ENCODE measurements around the gene DACT1. TPM values are rescaled to one million over a fixed set of nuclear protein-coding genes. Genes with fewer than 3 reads are reported as not detected.
"Not testable (repeated sequence)": the region's sequence is repeated elsewhere in the genome, so short reads cannot be mapped to it uniquely, and the experiment has no call there.

DACT1 gene, protein sequence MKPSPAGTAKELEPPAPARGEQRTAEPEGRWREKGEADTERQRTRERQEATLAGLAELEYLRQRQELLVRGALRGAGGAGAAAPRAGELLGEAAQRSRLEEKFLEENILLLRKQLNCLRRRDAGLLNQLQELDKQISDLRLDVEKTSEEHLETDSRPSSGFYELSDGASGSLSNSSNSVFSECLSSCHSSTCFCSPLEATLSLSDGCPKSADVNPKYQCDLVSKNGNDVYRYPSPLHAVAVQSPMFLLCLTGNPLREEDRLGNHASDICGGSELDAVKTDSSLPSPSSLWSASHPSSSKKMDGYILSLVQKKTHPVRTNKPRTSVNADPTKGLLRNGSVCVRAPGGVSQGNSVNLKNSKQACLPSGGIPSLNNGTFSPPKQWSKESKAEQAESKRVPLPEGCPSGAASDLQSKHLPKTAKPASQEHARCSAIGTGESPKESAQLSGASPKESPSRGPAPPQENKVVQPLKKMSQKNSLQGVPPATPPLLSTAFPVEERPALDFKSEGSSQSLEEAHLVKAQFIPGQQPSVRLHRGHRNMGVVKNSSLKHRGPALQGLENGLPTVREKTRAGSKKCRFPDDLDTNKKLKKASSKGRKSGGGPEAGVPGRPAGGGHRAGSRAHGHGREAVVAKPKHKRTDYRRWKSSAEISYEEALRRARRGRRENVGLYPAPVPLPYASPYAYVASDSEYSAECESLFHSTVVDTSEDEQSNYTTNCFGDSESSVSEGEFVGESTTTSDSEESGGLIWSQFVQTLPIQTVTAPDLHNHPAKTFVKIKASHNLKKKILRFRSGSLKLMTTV
- total RNA-seq: 10 to 100 TPM in 5 of 8 experiments, 1 to 10 TPM in 3; 1.2 to 55.8 (median 30.9) TPM

DNA sequence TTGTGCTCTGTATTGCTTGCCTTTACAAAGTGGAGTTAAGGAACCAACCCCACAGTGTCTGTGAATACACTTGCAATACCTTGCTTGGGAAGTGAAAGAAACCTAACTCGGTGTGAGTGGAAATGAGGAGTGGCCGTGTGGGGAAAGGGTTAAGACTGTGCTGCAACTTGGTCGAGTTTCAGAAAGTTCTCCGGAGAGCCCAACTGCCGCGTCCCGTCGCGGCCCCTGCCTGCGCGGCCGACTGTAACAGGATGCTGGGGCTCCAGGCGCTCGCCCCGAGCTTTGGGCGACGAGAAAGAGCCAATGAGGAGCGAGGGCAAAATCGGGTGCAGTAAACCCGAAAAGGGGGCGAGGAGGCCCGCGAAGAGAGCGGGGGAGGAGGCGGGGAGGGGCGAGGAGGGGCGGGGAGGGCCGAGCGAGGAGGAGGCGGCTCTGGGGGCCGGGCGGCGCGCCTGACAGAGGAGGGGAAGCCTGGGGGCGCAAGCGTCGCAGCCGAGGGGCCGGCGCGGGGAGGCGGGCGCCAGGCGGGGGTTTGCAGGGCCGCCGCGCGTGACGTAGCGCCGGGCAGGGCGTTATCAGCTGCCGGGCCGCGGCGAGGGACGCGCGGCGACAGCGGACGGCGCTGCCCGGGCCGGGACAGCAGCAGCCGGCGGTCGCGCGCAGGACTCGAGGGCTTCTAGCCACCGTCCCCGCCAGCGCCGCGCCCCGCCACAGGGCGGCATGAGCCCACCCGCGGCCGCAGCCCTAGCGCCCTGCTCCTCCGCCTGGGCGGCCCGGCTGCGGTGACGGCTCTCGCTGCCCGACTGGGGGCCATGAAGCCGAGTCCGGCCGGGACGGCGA is at the start of gene DACT1:
Gene DACT1, plus strand, starts transcription at position 572 of the 840 bp plus-strand sequence. Its CDS starts 241 bp downstream, at position 813.
- peak; percentile 65 to 83 (median 77) for ATAC-seq (replicated peaks in 6 of 8)
- peak within 1 kb of the TSS; percentile 62 to 78 for H3K27ac ChIP-seq
- peaks cover 8 to 15% of the 10 kb centered on the region in 2 donors for H3K4me1 ChIP-seq (replicated peaks in 1 of 2)
- in situ Hi-C loops (cut with MboI; ENCODE audit: low pct_unique_long_range_greater_than_20kb in 2 of 9, low sequenced_read_pairs in 9 of 9, unreplicated experiment in 9 of 9): loop anchor here in 1 of 9 experiments (10.0 kb wide), 1 partner anchor 133 kb away; no protein-coding TSS in a partner anchor
- peak within 1 kb of the TSS; percentile 69 to 96 (median 79) for H3K4me3 ChIP-seq
- 0 to 5% (median 1%) methylated on average over 1 to 22 of the region's 94 CpGs; no CpG with 5 or more reads in 4 of the 10 experiments for WGBS, 10 experiments

- H3K4me3 ChIP-seq; in situ Hi-C loops (cut with MboI; ENCODE audit: low pct_unique_long_range_greater_than_20kb in 2 of 9, low sequenced_read_pairs in 9 of 9, unreplicated experiment in 9 of 9); H3K4me1 ChIP-seq (replicated peaks in 1 of 2); H3K27ac ChIP-seq; ATAC-seq (replicated peaks in 6 of 8): not testable (repeated sequence)
- WGBS, 10 experiments: 40 to 100% (median 81%) methylated on average over 1 to 5 of the region's 18 CpGs; no CpG with 5 or more reads in 5 of the 10 experiments
These were observed 49.4 kb upstream of the DACT1 start for GRCh38 chr14:58588321-58588720.

DNA sequence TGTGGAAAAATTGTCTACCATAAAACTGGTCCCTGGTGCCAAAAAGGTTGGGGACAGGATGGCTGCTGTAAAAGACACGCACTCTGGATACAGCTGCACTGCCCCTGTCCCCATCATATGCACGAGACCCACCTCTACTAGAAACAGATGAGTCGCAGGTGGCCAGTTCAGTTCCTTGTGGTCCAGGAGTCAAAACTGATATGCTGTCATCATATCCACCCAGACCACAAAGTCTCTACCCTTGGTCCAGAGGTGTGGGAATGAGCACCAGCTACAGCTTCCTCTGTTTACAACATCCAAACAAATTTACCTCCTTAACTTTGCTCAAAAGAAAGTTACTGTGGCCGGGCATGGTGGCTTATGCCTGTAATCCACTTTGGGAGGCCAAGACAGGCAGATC is 43.8 kb upstream of the DACT1 start:
- no peaks in the 10 kb centered on the region for H3K4me1 ChIP-seq (replicated peaks in 1 of 2)
- H3K27ac ChIP-seq: no peak overlapping the region
- in situ Hi-C loops (cut with MboI; ENCODE audit: low pct_unique_long_range_greater_than_20kb in 2 of 9, low sequenced_read_pairs in 9 of 9, unreplicated experiment in 9 of 9): no loop called here
- H3K4me3 ChIP-seq: no peak overlapping the region
- no peak for ATAC-seq (replicated peaks in 6 of 8)
- 35 to 92% (median 80%) methylated on average over 1 to 3 of the region's 4 CpGs; no CpG with 5 or more reads in 5 of the 10 experiments for WGBS, 10 experiments

DNA sequence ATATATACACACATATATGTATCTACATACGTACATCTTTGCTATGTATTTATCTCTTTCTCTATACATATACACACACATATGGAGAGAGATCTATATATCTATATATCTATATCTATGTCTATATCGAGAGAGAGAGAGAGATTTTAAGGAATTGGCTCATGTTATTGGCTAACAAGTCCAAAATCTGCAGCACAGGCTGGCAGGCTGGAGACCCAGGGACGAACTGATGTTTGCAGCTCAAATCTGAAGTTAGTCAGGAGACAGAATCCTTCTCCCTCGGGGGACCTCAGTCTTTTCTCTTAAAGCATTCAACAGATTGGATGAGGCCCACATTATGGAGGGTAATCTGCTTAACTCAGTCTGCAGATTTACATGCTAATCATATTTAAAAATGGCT is 40.7 kb upstream of the DACT1 start:
- WGBS, 10 experiments: 17 to 100% (median 82%) methylated on average over 1 to 4 of the region's 4 CpGs; no CpG with 5 or more reads in 2 of the 10 experiments

DNA sequence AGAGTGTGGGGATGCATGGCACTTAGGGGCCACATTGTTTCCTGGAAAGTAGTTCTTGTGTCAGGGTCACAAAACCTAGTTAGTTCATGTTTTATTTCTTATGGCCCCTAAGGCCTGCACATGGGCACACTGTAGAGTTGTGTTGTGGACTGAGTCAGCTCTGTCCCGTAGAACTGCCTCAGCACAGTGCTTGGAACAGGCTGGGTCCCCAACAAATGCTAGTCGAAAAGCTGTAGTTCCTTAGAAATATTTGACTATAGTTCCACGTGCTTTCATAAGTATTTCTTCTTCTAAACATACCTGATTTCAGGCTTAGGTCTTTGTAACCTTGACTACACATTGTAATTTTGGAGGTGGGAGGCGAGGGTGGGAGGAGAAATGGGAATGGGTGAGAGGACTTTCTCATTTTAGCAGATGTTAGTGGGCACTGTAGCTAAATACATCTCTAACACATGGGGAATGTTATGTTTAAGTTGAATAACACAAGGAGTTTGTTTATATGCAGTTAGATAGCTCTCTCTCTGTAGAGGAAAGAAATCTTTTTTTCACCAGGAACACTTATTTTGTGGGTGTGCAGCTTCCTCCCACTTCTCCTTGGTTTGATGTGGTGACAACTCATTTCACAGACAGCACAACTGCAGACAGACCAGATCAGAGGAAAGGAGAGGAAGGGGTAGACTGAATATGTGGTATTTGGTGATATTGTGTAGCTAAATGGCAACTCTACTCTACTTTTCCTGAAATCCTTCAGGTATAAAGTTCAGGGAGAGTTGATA is 39.5 kb upstream of the DACT1 start:
- Histone ChIP-seq H3K4me3 (no peak overlapping the region), H3K27ac (no peak overlapping the region), H3K4me1 (replicated peaks in 1 of 2) (no peaks in the 10 kb centered on the region)
- in situ Hi-C loops (cut with MboI; ENCODE audit: low pct_unique_long_range_greater_than_20kb in 2 of 9, low sequenced_read_pairs in 9 of 9, unreplicated experiment in 9 of 9): no loop called here
- WGBS, 10 experiments: 42 to 100% (median 97%) methylated on average over 1 to 3 of the region's 4 CpGs; no CpG with 5 or more reads in 4 of the 10 experiments
- peak in 1 of 8 experiments; percentile 29 for ATAC-seq (replicated peaks in 6 of 8)

More for the DNA sequence above, 40.7 kb upstream of the DACT1 start:
- no peak overlapping the region for H3K27ac ChIP-seq
- in situ Hi-C loops (cut with MboI; ENCODE audit: low pct_unique_long_range_greater_than_20kb in 2 of 9, low sequenced_read_pairs in 9 of 9, unreplicated experiment in 9 of 9): no loop called here
- no peak overlapping the region for H3K4me3 ChIP-seq
- ATAC-seq (replicated peaks in 6 of 8): no peak
- H3K4me1 ChIP-seq (replicated peaks in 1 of 2): no peaks in the 10 kb centered on the region

DNA sequence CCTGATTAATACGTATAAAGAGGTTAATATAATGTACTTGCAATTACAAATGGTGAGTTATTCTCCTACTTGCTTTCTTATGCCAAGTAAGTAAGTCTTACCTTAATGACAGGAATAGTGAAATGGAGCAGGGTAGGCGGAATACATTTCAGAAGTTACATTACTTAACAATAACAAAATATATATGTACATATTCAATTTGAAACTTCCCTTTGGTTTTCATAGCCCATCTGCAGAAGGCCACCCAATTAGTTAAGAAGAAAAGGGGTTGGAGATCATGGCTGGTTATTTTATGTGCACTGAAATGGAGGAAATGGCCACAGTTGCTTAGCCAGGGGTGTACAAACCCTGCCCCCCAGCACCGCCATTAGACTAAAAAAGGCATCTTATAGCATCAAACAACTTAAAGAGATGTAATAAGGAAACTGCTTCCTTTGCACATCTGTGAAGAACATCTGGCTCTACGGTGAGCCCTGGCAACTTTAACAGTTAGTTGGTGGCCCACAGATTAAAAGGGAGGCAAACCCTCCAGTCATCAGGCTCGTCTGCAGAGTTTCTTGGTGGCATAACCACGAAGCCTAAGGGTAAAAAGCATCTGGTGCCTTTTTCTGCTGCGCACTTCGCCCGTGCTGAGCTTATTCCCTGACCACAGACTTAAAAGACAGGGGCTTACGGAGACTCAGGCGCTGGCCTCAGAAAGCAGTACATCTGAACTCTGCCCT is 38.8 kb upstream of the DACT1 start:
- 0 to 81% (median 71%) methylated on average over 1 to 11 of the region's 11 CpGs; no CpG with 5 or more reads in 3 of the 10 experiments for WGBS, 10 experiments
- in situ Hi-C loops (cut with MboI; ENCODE audit: low pct_unique_long_range_greater_than_20kb in 2 of 9, low sequenced_read_pairs in 9 of 9, unreplicated experiment in 9 of 9): no loop called here

GRCh38 chr14:58599707-58600106 is 38.1 kb upstream of the DACT1 start:
- 80 to 100% (median 92%) methylated on average over 1 to 2 of the region's 2 CpGs; no CpG with 5 or more reads in 4 of the 10 experiments for WGBS, 10 experiments
- no peak overlapping the region for H3K27ac ChIP-seq
- no peak overlapping the region for H3K4me3 ChIP-seq
- in situ Hi-C loops (cut with MboI; ENCODE audit: low pct_unique_long_range_greater_than_20kb in 2 of 9, low sequenced_read_pairs in 9 of 9, unreplicated experiment in 9 of 9): no loop called here
- no peak for ATAC-seq (replicated peaks in 6 of 8)
- H3K4me1 ChIP-seq (replicated peaks in 1 of 2): no peaks in the 10 kb centered on the region

More for the DNA sequence above, 38.8 kb upstream of the DACT1 start:
- Histone ChIP-seq H3K4me1 (replicated peaks in 1 of 2) (no peaks in the 10 kb centered on the region), H3K4me3 (no peak overlapping the region), H3K27ac (no peak overlapping the region)
- peak in 3 of 8 experiments; percentile 59 to 97 (median 72) for ATAC-seq (replicated peaks in 6 of 8)

DNA sequence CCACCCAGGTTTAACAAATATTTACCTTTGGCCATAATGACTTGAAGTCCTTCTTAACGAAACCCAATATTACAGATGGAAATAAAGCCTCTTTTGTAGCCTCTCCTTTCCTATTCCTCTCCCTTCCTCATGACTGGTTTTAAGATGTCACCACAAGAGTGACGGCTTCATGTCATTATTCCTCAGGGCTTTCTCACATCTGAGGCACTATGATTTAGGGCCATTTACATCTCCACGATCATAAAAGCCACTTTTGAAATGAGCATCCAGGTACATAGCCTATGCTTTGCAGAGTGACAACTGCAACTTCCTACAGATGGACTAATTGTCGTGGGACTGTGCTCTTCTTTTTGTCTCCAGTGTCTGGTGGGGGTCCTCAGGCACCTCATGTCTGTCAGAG is 32.3 kb upstream of the DACT1 start:
- peaks cover 9 to 32% of the 10 kb centered on the region in 2 donors for H3K4me1 ChIP-seq (replicated peaks in 1 of 2)
- no peak for ATAC-seq (replicated peaks in 6 of 8)
- no peak overlapping the region for H3K4me3 ChIP-seq
- H3K27ac ChIP-seq: no peak overlapping the region
- in situ Hi-C loops (cut with MboI; ENCODE audit: low pct_unique_long_range_greater_than_20kb in 2 of 9, low sequenced_read_pairs in 9 of 9, unreplicated experiment in 9 of 9): no loop called here
- WGBS, 10 experiments: 40 to 100% (median 83%) methylated on average over 1 to 4 of the region's 4 CpGs; no CpG with 5 or more reads in 1 of the 10 experiments

- ATAC-seq (replicated peaks in 6 of 8): peak; percentile 65 to 89 (median 85)
- peaks cover 9 to 32% of the 10 kb centered on the region in 2 donors for H3K4me1 ChIP-seq (replicated peaks in 1 of 2)
- H3K4me3 ChIP-seq: no peak overlapping the region
- WGBS, 10 experiments: 0 to 84% (median 13%) methylated on average over 1 to 3 of the region's 7 CpGs; no CpG with 5 or more reads in 1 of the 10 experiments
- in situ Hi-C loops (cut with MboI; ENCODE audit: low pct_unique_long_range_greater_than_20kb in 2 of 9, low sequenced_read_pairs in 9 of 9, unreplicated experiment in 9 of 9): no loop called here
- peak overlapping the region in 1 of 2 donors; percentile 3 for H3K27ac ChIP-seq
These were observed 30.4 kb upstream of the DACT1 start for GRCh38 chr14:58607131-58607951.

GRCh38 chr14:58607952-58608317 is 29.8 kb upstream of the DACT1 start:
- in situ Hi-C loops (cut with MboI; ENCODE audit: low pct_unique_long_range_greater_than_20kb in 2 of 9, low sequenced_read_pairs in 9 of 9, unreplicated experiment in 9 of 9): no loop called here
- H3K27ac ChIP-seq: no peak overlapping the region
- 0 to 93% (median 40%) methylated on average over 1 to 3 of the region's 3 CpGs; no CpG with 5 or more reads in 1 of the 10 experiments for WGBS, 10 experiments
- no peak overlapping the region for H3K4me3 ChIP-seq
- ATAC-seq (replicated peaks in 6 of 8): peak in 3 of 8 experiments; percentile 53 to 84 (median 79)
- peaks cover 9 to 32% of the 10 kb centered on the region in 2 donors for H3K4me1 ChIP-seq (replicated peaks in 1 of 2)

DNA sequence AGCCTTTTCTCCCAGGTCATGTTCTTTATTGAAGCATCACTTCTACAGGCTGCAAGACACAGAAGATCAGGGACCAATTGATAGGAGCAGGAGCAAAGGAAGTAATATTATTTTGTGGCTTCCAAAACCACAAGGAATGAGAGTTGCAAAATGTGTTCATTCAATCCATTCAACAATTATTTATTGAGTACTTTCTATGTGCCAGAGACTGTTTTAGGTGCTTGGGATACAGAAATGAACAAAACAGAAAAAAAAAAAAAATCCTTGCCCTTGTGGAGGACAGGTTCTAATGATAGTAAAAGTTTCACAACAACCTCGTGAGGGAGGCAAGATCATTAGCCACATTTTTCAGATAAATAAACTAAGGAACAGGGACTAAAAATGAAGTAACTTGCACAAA is 20.1 kb upstream of the DACT1 start:
- in situ Hi-C loops (cut with MboI; ENCODE audit: low pct_unique_long_range_greater_than_20kb in 2 of 9, low sequenced_read_pairs in 9 of 9, unreplicated experiment in 9 of 9): no loop called here
- no peak overlapping the region for H3K27ac ChIP-seq
- WGBS, 10 experiments: 0 to 71% (median 36%) methylated on average over 1 of the region's 1 CpG; no CpG with 5 or more reads in 3 of the 10 experiments
- ATAC-seq (replicated peaks in 6 of 8): no peak
- no peak overlapping the region for H3K4me3 ChIP-seq
- H3K4me1 ChIP-seq (replicated peaks in 1 of 2): no peaks in the 10 kb centered on the region
